ENCODE measurements around the gene FGFR3.

Gene FGFR3

GRCh38 chr4:1802720-1803522, 9.8 kb downstream of the FGFR3 start:
- DNase-seq (ENCODE audit: low read depth), result no peak
- no peak for TF ChIP-seq CTCF (conservative IDR thresholded peaks at IDR 0.05; ENCODE audit: low read depth, low read length)
- H3K4me3 ChIP-seq (ENCODE audit: low read depth, low read length), result no peak overlapping the region

GRCh38 chr4:1803523-1804423, 10.7 kb downstream of the FGFR3 start:
- TF ChIP-seq CTCF (conservative IDR thresholded peaks at IDR 0.05; ENCODE audit: low read depth, low read length), result no peak
- no peak for DNase-seq (ENCODE audit: low read depth)
- H3K4me3 ChIP-seq (ENCODE audit: low read depth, low read length), result no peak overlapping the region

GRCh38 chr4:1804638-1805492, 11.8 kb downstream of the FGFR3 start:
- TF ChIP-seq CTCF (conservative IDR thresholded peaks at IDR 0.05; ENCODE audit: low read depth, low read length), result no peak
- DNase-seq (ENCODE audit: low read depth), result no peak
- H3K4me3 ChIP-seq (ENCODE audit: low read depth, low read length), result no peak overlapping the region

GRCh38 chr4:1805493-1806222, 12.6 kb downstream of the FGFR3 start:
- H3K4me3 ChIP-seq (ENCODE audit: low read depth, low read length), result no peak overlapping the region
- DNase-seq (ENCODE audit: low read depth), result no peak
- TF ChIP-seq CTCF (conservative IDR thresholded peaks at IDR 0.05; ENCODE audit: low read depth, low read length), result no peak

GRCh38 chr4:1806223-1806564, 13.1 kb downstream of the FGFR3 start:
- no peak overlapping the region for H3K4me3 ChIP-seq (ENCODE audit: low read depth, low read length)
- TF ChIP-seq CTCF (conservative IDR thresholded peaks at IDR 0.05; ENCODE audit: low read depth, low read length), result no peak
- DNase-seq (ENCODE audit: low read depth), result no peak

All from choroid plexus epithelial cell (primary cell).